Measurements from ENCODE around the gene TCF20.

Gene TCF20

DNA sequence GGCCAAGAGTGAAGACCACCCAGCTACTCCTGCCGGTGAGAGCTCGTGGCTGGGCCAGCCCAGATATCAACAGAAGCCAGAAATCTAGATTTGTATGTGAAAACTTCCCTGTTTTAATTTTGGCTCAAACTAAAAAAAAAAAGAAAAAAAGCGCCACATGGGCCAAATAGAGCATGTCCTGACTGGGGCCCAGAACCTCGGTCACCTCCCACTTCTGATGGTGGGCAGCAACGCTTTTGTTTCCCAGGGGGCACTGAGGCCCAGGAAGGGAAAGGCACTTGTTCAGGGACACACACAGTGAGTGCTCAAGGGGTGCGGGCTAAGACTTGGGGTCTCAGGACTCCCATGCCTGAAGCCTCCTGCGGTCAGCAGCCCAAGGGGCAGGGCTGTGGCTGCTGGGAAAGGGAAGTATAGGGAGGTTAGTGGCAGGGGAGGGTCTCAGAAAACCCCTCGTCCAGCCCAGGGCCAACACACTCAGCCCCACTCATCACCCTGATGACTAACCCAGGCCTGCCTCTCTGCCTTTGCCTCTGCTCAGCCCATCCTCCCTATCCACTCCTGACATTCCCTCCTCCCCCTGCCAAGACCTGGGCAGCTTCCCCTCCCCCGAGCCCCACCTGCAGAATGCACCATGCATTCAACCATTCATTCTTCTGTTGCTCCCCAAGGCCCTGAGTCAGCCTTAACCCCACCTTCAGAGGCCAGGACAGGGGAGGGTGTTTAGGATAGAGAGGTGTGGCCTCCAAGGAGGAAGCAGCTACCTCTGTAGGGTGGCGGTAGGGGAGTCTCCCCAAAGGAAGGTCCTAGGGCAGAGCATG is 30.0 kb upstream of the TCF20 start:
- DNase-seq = no peak

DNA sequence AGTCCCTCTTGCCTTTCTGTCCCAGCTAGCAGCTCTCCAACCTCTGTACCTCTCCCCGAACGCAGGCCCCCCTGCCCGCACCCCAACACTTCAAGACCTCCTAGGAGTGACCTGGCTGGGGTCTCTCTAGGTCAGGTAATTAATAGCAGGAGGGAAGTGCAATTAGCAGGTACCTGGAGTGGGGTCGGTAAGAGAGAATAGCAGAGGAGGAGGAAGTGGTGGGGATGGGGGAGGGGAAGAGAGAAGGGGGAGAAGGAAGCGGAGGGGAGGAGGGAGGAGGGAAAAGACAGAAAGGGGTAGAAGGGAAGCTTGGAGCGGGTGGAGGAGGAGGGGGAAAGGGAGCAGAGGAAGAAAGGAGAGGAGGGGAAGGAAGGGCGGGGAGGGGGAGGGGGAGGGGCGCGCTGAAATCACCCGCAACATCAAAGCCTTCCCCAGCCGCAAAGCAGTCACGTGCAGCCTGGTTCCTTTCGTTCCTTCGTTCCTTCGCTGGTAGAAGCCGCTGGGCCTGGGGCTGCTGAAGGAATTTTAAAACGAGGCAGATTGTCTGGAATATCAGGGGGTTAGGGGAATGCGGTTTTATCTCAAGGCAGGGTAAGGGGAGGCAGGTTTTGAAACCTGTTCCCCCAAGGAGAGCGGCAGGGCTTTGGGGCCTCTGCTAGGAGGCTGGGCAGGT is 29.3 kb upstream of the TCF20 start:
- no peak for DNase-seq

DNA sequence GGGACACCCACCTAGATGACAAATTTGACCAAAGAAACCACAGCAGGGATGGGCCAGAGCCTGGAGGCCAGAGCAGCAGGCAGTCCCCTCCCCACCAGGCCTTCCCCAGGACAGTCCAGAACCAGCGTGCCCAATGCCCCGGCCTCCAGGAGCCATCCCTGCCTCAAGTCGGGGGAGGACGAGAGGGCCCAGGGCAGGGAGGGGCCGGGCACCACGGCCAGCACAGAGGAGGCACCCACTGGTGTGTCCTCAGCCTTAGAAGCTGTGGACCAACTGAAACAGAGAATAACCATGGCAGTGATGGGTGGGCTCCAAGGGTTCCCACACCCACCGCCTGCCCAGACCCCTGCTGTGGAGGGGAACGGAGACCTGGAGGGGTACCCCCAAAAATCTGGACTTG is 28.3 kb upstream of the TCF20 start:
- no peak for DNase-seq

DNA sequence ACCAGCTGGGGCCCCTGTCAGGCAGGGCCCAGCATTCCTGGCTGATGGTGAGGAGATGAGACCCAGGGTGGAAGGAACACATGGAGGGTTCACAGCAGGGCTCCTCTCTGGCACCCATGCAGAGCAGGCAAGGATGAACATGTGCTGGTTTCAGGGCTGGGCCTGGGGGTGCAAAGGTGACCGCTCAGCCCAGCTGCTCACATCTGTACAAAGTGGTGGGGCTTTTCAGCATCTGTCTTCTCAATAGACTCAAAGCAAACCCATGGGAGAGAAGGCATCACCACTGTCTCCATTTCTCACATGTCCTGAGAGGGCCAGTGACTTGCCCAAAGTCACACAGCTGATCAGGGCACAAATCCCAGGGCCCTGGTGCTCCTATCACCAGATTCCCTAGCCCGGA is 27.3 kb upstream of the TCF20 start:
- DNase-seq = no peak

DNA sequence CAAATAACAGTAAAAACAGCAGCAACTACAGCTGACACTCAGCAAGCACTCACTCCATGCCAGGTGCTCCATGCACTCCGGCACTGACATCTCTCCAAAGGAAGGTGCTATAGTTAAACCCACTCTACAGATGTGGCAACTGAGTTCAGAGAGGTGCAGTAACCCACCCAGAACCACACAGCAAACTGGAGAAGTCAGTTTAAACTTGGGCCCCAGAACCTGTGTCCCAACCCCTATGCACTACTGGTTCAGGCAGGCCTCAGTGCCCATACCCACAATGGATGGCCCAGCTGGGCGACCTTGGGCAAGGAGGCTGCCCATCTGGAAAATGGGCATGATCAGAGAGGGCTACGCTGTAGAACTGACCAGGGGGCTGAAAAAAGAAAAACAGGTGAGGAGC is 26.4 kb upstream of the TCF20 start:
- no peak for DNase-seq

DNA sequence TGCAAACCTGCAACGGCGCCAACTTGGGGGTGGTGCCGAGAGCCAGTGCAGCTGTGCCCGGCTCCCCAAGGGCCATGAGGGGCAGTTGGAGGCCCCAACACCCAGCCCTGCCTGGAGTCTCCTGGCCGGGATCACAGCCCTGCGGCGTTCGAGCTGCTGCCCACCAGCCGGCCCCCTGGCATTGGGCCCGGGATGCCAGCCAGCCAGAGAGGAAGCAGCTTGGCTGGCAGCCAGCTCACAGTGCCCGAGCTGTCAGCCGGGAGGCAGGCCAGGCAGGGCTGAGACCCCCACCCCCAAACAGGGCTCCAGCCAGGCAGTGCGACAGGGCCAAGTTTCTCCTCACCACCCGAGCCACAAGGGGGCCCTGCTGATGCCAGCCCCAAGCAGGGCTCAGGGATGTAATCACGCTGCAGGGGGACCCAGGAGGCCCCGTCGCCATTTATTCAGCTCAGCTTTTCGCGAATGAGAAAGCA is 26.0 kb upstream of the TCF20 start:
- no peak for DNase-seq

DNA sequence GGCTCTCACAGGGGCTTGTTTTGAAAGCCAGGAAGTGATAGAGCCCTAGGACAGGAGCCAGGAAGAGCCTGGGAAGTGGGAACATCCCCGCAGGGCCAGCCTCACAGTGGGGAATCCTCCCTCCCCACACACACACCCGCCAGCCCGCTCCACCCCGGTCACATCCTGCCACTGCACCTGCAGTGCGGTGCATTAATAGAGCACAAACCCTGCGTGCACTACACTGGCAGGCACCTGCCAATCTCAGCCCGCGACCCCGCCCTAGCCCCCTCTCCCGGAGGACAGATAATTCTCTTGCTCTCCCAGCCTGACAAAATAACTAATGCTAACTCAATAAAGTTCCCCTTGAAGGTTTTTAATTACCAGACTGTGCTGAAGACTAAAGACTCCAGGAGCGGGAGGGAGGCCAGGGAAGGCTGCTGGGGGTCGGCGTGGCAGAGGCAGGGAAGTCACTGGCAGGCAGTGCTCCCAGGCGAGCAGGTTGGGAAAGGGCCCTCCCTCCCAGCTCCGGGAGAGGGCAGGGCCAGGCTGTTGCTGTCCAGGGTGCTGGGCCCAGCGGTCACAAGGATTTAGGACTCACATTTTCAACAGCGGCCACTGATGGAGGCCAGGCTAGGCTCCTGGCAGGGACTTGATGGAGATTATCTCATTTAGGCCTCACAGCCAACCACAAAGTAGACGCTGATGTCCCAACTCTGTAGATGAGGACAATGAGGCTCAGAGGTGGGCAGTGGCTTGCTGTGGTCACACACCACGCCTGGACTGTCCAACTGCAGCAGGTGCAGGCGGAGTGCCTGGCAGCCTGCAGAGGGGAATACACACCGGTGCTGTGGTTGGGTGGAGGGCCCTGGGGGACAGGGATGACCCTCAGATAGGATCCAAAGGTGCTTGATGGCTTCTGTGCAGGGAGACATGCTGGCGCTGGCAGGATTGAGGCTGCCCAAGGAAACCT is 23.9 kb upstream of the TCF20 start:
- no peak for DNase-seq

DNA sequence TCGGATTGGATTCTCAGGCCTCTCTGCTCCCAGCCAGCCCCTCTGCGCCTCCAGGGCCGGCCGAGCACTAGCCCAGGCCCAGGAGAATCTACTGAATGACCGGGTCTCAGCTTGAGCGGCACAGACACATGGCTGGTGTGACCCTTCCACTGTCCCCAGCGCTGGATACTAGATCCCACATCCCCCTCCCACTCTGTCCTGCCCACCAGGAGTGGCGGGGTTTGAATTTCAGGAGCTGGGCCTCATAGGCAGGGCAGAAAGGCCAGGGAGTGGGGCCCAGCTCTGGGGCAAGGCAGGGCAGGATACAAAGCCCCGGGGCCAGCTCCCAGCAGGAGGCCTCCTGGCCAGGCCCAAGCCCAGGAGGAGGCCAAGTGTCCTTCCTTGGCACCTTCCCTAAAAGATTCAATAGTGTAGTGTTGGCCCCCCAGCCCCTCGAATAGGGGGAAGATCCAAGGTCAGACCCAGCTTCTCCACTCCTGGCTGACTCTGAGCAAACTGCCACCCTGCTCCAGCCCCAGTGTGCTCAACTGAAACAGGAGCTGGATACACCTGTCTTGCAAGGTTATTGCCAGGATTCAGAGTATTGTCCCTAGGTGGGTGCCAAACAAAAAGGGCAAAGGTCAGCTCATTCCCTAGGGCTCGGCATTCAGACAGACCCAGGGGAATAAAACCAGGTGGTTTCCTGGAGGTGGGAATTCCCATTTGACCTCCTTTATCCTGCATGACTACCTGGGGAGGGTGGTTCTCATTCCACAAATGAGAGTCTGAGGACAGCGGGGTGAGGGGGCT is 22.5 kb upstream of the TCF20 start:
- no peak for DNase-seq

DNA sequence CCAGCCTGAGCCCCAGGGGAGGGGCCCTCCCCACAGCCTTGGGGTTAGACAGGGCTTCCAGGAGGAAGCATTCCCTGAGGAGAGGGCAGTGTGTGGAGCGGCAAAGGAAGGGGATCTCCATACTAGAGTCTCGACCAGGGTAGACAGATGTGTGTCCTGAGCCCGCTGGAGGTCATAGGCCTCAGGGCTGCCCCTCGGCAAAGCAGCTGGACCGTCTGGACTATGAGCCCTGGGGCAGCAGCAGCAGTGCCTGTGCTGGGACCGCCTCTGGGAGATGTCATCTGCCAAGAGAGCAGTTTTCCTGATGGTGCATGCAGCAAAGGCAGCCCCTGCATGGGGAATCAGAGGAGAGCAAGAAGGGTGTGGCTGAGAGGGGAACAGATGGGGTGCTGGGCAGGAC is 20.8 kb upstream of the TCF20 start:
- no peak for DNase-seq

DNA sequence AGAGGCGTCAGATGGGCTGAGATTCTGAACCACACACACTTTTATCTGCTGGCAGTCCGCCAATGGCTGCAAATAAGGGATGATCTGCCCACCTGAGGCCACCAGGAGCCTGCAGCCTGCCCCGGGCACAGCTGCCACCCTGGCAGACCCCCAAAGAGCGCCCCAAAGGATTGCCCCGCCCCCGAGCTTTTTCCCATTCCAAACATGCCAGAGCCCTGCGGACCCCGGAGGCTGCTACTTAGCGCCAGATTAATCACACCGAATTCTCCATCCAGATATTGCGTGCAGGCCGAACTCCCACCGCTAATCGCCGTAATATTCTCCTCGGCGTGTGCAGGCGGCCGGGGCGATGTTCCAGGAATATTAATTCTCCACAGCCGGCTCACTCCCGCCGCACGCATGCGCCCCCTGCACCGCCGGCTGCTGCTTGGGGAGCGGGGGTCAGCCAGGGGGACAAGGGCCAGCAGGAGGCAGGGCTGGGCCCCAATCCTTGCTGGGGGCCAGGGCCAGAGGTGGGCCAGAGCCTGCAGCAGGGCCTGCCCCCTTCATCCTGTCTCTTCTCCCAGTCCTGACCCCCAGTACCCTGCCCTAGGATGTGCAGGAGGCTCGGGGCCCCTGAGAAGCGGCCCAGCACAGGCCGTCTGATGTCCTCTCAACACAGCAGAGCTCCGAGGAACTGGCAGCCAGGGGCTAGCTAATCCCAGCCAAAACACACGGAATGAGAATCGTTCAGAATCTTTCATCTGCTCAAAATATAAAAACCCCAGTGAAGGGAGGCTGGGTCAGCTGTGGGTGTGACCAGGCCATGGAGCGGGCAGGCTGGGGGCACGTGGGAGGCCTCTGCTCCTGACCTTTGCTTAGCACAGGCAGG is 19.5 kb upstream of the TCF20 start:
- no peak for DNase-seq

DNA sequence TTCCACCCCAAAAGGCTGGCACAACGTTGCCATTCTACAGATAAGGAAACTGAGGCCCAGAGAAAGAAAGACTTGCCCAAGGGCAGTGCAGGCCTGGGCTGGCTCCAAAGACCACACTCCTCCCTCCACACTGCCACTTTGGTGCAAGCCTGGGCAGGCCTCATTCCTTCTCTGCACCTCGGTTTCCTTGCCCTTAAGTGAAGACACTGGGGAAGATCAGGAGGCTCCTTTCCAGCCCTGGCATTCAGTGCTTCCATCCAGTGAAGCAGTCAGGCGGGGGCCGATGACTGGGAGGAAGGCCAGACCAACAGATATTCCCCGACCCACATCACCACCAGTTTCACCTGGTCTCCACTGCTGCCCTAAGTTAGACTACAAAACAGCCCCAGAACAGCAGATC is 18.3 kb upstream of the TCF20 start:
- no peak for DNase-seq

DNA sequence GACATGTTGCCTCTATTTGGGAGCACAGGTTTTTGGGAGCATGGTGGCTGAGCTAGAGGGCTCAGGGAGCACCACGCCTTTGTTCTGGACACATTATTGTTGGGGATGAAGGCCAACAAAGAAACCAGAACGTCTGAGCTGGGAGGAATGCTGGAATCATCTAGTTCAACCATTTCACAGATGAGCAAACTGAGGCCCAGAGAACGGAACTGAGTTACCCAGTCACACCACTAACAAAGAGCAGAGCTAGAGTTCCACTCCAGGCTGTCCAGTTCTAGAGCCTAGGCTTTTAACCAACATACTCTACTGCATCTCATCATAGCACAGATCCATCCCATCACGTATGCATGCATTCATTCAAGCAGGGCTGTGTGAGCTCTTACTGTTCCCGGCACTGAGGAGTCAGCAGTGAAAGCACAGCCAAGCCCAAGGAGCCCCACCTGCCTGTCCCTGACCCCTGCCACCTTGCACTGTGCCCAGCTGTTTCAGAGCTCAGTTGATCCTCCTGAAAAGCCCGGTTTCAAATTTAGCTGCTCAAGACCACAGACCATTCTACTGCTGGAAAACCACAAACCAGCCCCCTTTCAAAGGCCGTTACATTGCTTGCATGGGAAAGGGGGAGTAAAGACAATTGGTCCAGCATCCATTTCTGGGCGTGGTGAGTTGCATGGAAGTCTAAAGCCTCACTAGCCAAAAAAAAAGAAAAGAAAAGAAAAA is 16.9 kb upstream of the TCF20 start:
- DNase-seq = no peak

DNA sequence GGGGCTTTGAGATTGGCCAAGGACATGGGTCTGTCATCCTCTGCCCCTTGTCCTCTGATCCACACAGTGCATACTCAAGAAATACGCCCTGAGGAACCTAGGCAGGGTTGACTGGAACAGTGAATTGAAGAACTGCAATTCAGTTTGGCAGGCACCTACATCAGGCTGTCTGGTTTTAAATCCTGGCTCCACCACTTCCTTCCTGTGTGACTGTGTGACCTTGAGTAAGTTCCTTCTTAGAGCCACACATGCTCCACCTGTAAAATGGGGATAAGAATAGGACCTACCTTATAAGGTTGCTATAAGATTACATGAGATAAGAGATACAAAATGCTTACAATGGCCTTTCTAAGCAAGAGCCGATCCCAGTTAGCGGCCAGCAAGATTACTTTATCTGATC is 15.8 kb upstream of the TCF20 start:
- DNase-seq = no peak

DNA sequence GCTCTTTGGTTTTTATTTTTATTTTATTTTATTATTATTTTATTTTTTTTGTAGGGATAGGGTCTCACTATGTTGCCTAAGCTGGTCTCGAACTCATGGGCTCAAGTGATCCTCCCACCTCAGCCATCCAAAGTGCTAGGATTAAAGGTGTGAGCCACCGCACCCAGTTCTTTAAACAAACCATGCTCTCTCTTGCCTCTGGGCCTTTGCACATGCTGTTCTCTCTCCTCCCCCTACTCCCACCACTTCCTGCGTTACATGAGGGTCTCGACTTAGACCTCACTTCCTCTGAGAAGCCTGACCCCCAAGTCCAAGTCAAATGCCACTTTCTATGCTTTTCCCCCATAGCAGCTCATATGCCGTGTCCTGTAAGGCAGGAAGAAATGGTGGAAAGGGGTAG is 15.2 kb upstream of the TCF20 start:
- DNase-seq = no peak

DNA sequence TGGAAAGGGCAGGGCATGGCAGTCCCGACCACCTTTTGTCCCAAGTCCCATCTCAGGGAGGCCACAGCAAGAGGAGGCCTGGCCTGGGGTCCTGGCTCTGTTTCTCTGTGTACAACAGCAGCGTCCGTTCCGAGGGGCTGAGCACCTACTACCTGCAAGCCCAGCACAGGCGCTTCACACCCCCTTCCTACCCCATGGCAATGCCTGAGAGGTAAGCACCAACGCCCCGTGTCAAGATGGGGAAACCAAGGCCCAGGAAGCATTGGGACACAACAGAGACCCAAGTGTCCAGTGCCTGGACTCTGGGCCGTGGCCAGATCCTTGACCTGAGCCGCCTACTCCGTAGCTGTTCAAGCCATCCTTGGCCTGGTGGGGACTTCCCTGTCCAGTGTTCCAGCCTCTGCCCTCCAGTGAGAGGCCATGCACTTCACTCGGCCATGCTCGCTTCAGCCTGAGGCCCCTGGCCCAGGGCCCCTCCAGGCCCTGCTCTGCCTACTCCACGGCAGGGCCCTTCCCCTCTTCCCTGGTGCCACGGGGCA is 14.3 kb upstream of the TCF20 start:
- no peak for DNase-seq

DNA sequence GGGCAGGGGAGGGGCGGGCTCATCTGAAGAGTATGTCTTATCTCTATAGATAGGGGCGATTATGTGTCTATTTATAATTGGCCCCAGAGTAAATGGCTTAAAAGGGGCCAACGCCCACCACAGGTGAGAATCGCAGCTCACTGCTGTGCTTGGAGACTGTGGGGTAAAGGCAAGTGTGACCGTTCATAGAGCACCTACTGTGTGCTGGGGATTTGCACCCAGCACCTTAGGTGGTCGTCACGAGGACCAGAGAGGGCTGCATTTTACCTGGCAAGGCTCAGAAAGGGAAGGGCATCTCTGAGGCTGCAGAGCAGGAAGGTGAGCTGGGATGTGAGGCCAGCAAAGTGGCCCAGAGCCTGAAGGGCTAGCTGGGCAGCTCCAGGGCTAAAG is 13.7 kb upstream of the TCF20 start:
- no peak for DNase-seq

DNA sequence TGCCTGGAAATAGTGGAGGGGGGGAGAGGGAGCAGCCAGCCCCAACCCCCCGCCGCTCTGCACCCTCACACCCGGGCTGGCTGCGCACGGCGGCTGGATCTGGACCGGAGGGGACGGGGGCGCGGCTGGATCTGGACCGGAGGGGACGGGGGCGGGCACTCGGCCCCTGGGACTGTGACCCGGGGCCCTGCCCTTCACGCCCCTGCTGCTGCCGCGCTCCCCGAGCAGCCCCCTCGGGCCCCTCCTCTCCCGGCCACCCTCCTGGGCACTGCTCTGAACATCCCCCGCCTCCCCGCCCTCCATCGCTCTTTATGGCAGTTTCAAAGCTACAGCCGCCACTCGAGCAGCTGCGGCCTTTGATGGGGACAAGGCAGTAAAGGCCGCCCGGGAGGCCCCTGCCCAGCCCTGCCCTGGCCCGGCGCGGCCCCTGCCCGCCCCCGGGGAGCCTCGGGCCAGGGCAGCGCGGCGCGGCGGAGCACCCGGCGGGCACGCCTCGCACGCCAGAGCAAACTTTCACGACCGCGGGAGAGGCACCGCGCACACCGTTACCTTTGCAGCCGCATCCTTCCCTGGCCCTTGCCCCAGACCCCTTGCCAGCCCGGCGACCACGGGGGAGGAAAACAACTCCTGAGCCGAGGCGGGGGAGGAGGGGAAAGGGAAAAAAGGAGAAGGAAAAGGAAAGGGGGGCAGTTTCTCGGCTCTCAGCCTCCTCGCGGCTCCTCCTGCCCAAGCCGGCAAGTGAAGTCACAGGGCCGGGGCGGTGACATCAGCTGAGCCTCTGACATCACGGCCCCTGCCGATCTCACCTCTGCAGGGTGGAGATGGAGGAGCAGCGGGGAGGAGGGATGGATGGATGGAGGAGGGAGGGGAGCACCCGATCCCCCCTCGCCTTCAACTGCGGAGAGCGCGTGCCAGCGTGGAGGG is 13.1 kb upstream of the TCF20 start:
- no peak for DNase-seq

DNA sequence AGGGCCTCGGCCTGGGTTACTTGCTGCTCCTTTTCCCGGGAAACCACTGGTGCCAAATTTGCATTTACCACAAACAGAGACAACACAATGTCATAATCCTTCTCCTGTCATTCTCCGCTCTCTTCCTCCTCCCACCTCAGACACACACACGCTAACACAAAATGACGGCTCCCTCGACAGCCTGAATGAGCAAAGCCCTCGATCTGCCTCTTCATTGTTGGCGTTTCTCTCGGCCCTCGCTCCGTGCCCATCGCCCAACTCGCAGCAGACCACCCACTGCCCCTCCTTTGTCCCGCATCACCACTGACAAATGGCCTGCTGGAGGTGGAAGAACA is 12.5 kb upstream of the TCF20 start:
- DNase-seq = no peak

DNA sequence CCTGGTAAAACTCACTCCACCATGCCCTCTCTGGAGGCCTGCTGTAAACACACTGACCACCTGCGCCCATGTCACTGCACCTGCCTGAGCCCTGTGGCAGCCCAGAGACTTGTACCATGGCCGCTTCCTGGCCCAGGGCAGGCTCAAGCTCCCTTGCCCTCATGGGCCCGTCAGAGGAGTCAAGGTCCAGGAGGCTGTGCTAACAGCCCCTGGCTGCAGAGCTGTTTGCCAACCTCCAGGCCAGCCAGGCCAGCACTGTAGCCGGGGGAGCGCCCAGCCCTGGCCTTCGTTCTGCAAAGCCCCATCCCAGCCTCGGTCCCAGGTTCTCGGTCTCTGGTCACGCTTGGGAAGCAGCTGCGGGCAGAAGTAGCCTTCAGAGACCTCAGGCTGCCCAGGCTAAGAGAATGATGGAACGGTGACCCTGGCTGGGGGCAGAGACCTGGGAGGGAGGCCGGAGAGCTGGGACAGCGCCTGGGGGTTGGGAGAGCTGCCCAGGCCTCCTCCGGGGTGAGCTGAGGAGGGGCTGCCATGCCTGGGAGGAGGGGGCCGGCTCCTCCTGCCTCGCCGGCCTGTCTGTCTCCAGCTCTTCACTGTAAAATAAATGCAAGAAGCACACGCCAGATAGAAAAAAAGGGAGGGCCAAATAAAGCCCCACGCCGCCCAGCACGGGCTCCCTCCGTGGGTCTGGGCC is 11.9 kb upstream of the TCF20 start:
- no peak for DNase-seq
